GM21737 (cell line): Measurements from ENCODE around the gene FCRL6.

Source experiments
- ATAC-seq: cut with Tn5 transposase; IDR thresholded peaks from one replicate; pipeline ENCODE4 v1.9.1; 2021; ENCODE audit warnings: mild to moderate bottlenecking, moderate library complexity; ENCODE audit not compliant: unreplicated experiment

The FCRL6 gene

DNA sequence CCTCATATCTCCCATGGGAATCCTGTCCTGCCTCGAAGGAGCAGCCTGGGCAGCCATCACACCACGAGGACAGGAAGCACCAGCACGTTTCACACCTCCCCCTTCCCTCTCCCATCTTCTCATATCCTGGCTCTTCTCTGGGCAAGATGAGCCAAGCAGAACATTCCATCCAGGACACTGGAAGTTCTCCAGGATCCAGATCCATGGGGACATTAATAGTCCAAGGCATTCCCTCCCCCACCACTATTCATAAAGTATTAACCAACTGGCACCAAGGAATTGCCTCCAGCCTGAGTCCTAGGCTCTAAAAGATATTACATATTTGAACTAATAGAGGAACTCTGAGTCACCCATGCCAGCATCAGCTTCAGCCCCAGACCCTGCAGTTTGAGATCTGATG lies 33.2 kb downstream of the FCRL6 start:
- ATAC-seq: no peak

DNA sequence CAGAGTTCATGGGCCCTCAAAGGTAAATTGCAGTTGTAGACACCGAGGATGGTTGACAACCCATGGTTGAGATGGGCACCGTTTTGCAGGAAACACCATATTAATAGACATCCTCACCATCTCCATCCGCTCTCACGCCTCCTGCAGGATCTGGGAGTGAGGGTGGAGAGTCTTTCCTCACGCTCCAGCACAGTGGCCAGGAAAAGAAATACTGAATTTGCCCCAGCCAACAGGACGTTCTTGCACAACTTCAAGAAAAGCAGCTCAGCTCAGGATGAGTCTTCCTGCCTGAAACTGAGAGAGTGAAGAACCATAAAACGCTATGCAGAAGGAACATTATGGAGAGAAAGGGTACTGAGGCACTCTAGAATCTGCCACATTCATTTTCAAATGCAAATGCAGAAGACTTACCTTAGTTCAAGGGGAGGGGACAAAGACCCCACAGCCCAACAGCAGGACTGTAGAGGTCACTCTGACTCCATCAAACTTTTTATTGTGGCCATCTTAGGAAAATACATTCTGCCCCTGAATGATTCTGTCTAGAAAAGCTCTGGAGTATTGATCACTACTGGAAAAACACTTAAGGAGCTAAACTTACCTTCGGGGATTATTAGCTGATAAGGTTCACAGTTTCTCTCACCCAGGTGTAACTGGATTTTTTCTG lies 33.8 kb downstream of the FCRL6 start:
- no peak for ATAC-seq

DNA sequence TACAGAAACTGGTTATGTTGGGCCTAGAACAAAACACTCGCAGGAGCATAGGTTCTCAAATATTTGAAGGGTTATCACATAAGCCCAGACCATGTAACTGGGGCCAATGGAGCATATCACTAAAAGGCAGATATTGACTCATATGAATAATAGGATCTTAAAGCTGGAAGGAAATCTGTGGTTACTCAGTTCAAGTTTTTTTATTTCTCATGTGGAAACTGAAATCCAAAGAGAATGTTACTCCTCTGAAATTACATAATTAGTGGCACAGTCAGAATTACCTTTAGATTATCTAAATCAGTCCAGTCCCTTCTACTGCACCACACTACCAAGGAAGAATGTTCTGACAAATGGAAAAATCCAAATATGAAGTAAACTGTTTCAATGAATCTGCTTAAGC lies 36.6 kb downstream of the FCRL6 start:
- ATAC-seq: peak; percentile 32

GRCh38 chr1:159839116-159839849 lies 37.1 kb downstream of the FCRL6 start:
- ATAC-seq: peak; percentile 69

GRCh38 chr1:159841749-159842148 lies 39.6 kb downstream of the FCRL6 start:
- no peak for ATAC-seq

DNA sequence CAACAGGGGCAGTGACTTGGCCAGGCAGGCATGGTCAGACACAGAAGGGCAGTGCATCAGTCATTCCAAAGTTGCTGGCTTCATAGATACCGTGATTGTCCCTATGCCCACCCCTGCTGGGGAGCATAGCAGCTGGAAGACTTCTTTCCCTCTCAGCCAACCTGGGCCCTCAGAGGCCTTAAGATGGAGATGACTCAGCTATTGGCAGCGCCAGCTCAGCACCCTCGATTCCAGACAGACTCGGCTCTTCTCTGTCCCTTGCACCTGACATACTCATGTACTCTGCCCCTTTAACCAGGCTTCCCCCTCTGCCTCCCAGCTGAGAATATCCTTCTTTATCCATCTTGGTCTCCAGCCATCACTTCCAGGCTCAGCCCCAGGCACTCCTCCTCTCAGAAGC lies 41.3 kb downstream of the FCRL6 start:
- ATAC-seq: no peak

DNA sequence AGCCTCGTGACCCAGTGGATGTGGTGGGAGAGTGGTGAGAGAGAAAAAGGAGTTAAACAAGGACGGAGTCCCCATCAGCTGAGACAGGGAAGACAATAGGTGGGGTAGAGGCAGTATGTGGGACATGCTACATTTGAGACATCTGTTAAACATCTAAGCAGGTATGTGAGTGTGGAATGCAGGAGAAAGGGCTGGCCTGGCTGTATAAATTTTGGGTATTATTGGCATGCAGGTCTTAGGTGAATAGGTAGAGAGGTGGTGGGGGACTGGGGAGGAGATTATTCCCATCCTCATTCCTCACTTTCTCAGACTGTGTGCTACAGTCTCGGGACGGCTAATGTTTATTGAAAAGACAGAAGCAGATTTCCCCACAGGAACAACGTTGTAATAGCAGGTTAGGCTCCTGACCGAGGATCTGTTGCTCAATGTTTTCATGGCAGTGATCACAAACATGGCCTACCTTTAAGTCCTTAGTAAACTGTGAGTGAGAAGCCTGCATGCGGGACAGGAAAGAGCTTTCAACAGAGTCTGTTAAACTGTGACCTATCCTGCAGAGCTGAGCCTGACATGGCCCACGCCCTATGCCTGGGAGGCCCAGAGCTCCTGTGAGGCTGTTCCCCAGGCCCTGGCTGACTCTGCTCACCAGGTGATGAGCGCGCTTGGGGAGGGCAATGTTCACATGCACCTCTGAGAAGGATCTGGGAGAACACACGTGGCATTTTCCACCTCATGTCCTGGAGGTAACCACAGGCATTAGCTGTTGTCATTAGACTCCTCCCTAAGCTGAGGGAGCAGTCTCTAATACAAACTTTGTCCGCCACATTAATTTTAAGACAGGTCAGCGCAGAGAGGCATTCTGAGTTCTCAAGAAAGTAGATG lies 43.8 kb downstream of the FCRL6 start:
- no peak for ATAC-seq

- no peak for ATAC-seq
Measured at GRCh38 chr1:159847231-159847630, 45.1 kb downstream of the FCRL6 start.

GRCh38 chr1:159848326-159848725 lies 46.2 kb downstream of the FCRL6 start:
- ATAC-seq: no peak

- ATAC-seq: no peak
Measured at GRCh38 chr1:159849626-159850366, 47.6 kb downstream of the FCRL6 start.

DNA sequence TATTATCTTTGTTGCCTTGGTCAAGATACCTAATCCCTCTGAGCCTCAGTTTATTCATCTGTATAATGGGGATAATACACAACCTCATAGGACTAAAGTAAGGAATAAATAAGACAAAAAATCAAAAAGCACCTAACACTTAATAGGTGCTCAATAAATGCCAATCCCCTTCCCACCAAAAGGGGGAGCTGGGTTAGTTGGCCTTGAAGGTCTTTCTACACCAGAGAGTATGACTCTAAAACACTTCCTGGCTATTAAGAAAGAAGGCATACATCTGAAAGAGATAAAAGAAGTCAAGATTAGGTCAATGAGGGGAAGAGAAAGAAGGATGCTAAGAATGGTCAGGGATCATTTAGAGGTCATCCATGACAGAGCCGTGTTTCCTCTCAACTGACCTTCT lies 49.2 kb downstream of the FCRL6 start:
- ATAC-seq: no peak

- ATAC-seq: no peak
Measured at GRCh38 chr1:159853417-159854115, 51.4 kb downstream of the FCRL6 start.

DNA sequence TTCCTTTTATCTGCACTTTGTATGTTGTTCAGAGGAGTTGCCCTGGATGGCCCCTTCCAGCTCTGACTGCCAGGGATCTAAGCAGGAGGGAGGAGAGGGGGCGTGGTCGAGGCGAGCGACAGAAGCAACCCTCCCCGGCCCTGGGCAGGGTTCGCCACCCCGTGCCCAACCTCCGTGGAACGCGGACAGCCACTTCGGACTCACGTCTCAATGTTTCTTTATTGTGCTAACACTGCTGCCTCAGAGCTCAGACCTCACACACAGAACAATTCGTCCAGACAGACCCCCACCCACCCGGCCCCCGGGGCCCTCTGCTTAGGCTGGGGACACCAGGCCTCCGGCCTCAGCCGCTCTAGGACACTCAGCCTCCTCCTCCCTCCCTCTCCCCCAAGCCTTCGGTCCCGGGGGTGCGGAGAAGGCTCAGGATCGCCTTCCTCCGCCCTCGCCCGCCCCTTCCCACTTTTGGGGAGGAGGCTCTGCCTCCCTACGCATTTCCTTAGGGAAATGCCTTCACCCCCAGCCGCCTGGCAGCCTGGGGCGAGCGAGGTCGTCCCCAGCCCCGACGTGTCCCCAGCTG lies 52.0 kb downstream of the FCRL6 start:
- no peak for ATAC-seq

DNA sequence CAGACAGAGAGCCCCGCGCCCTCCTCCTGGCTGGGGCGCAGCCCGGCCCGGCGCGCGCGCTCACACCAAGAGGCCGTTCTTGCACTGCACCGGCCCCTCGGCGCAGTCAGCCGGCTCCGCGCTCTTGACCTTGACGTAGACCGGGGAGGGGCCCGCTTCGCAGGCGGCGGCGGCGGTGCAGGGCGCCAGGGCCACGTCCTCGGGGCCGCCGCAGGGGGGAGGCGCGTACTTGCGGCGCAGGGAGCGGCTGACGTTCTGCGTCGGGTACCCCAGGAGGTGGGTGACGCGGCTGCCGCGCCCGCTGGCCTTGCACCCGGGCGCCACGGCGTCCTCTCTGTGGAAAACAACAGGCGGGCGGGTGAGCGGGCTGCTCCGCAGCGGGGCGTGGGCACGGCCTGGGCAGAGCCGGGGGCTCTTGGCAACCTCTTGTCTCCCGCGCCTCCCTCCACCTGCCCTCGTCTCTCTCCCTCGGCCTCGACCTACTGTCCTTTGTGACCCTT lies 52.6 kb downstream of the FCRL6 start:
- peak; percentile 80 for ATAC-seq

GRCh38 chr1:159855709-159856108 lies 53.5 kb downstream of the FCRL6 start:
- ATAC-seq: no peak

GRCh38 chr1:159856576-159856975 lies 54.4 kb downstream of the FCRL6 start:
- ATAC-seq: no peak

DNA sequence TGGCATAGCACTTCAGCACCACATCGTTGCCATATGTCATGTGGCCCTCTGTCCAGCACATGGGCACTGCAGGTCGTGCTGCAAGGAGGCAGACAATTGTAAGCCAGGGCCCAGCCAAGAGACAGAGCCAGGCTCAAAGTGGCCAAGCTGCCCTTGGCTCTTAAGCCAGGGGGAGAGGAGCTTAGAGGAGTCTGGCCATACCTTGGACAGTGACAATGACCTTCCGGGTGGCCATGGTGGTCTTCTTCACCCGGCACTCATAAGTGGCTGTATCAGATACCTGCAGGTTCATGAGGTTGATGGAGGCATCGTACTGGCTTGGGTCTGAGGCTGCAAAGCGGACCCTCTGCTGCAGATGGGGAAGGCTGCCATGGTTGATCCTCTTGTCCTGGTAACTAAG lies 55.7 kb downstream of the FCRL6 start:
- no peak for ATAC-seq

DNA sequence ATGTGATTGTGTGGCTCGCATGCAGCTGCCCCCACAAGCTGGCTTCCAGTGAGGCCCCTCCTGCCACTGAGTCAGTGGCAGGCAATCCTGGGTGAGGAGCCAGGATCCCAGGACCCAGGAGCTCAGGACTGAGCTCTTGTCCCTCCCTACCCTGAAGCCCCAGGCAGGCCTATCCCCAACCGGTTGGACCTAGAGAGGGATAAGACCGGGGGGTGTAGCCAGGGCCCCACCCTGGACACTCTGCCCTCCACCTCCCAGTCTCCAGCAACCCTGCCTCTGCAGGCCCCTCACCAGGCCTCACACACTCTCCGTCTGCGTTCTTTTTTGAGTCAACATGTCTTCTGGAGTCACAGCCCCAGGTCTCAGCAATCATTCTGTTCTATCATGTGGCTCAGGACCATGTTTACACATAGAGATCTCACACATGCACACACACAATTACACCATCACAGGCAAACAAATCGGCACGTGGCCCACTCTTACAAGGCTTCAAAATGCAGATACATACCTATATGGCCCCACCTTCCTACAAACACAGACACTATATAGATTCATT lies 57.7 kb downstream of the FCRL6 start:
- no peak for ATAC-seq

DNA sequence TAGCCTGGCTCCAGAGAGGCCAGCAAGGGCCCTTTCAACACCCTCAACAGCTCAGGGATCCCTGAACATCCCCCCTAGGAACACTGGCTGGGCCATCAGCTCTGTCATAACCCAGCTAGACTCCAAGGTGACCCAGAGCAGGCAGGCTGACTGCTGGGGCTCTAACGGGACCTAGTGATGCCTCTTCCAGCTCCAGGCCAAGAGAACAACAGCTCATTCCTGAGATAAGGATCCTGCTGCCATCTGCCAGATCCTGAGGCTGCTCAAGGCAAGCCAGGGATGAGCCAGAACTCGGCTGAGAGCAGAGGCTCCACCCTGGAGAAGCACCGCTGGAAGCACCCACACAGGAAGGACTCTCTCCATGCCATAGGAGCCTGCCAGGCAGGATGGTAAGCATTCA lies 58.3 kb downstream of the FCRL6 start:
- ATAC-seq: no peak

DNA sequence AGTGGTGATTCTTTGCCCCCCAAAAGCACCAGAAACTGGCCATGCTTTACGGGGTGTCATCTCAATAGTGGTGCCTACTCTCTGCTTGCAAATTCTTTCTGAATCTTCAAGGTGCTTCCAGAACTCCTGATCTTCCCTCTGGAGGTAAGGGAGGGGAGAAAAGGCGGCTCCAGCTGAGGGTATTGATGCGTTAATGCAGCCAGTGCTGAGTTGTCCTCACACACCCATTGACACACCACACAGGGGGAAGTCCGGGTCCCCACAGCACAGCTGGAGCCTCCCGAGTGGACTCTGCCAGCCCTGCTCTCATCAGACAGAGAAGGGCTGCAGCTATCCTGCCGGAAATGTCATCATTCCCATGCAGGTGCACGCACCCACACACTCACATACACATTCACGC lies 59.1 kb downstream of the FCRL6 start:
- no peak for ATAC-seq
